Fibroblast of skin of left quadriceps (primary cell): ENCODE data around the gene MSH5.
A peak's percentile ranks its signal among the peaks of the same experiment; 100 is the strongest.
"Not testable (repeated sequence)": the region's sequence is repeated elsewhere in the genome, so short reads cannot be mapped to it uniquely, and the experiment has no call there.

Experiments used
- DNase-seq, 2 experiments: peaks; one replicate each; pipeline ENCODE4 v3.0.0-alpha.2; 2013; ENCODE audit warnings: low read depth in 2 of 2

Gene MSH5

DNA sequence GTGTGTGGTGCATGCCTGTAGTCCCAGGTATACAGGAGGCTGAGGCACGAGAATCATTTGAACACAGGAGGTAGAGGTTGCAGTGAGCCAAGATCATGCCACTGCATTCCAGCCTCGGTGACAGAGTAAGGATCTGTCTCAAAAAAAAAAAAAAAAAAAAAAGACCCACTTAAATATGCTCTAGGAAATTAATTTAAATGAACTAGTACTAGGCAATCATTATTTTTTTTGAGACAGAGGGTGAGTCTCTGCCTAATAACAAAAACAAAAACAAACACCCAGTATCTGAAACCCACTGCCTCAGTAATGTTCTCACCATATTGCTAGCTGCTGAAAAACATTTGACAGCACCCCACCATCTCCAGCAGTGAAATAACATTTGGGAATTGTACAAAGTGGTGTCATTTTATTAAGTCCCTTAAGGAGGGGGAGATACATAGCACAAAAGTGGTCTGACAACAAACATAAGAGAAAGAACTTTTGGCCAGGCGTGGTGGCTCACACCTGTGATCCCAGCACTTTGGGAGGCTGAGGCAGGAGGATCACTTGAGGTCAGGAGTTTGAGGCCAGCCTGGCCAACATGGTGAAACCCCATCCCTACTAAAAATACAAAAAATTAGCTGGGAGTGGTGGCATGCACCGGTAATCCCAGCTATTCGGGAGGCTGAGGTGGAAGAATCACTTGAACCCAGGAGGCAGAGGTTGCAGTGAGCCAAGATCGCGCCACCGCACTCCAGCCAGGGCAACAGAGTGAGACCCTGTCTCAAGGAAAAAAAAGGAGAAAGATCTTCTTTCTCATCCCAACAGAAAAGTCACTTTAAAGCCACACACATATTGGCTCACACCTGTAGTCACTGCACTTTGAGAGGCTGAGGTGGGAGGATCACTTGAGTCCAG lies 61.5 kb downstream of the MSH5 start:
- DNase-seq, result not testable (repeated sequence)

DNA sequence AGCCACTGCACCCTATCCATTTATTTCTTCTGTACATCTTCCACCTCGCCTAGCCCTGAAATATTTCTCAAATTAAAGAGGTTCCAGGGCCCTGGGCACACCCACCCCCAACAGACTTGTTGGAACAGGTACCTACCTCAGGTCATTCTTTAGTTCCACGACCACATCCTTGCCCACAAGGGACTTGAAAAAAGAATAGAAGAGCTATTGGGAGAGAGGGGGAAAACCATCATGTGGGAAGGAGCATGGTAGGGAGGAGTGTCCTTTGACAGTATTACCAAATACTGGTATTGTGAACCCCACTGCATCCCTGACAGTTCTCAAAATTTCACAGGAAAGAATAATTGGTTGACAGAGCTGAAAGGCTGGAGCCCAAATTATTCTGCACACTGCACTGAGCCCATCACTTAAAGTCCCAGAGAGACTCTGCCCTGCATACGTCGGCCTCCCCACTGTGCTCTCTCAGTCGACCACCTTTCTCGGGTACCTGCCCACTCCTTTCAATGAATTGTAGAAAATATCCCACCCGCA lies 66.2 kb downstream of the MSH5 start:
- DNase-seq, result no peak

DNA sequence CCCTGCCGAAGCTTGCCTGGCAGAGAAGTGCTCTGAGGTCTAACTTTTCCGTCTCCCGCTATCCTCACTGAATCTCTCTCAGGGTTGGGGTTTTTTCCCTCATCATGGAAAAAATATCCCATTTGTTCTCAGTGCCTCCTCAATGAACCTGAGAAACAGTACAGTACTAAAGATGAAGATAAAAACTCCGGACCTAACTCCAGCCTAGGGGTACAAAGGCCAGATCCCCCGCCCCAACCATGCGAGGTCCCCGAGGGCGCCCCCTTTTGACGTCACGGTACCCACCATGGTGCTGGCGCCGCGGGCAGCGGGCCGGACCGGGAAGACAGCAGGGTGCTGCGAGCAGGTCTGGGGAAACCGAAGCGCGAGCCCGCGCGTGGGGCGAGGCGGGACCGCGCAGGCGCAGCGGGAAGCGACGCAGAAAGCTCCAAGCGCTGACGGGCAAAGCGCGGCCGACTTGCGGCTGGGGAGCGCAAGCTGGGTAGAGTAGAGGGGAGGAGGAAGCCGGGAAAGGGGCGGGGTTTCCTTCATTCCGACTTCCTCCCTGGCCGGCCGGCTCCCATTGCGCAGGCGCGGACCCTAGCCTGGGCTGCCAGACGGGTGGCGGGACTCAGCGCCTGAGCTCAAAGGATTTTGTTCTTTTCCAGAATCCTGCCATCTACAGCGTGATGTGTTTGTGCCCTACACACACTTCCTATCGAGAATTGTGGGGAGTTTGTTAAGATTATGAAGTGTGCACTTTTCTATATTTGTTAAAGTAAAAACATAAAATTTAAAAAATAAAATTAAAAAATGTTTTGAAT lies 66.9 kb downstream of the MSH5 start, which contains the start of gene LSM2:
Gene LSM2 (minus strand): TSS at position 497 of the 803 bp plus-strand sequence. CDS start 209 bp downstream, at position 288.
- peak; percentile 90 to 91 for DNase-seq

DNA sequence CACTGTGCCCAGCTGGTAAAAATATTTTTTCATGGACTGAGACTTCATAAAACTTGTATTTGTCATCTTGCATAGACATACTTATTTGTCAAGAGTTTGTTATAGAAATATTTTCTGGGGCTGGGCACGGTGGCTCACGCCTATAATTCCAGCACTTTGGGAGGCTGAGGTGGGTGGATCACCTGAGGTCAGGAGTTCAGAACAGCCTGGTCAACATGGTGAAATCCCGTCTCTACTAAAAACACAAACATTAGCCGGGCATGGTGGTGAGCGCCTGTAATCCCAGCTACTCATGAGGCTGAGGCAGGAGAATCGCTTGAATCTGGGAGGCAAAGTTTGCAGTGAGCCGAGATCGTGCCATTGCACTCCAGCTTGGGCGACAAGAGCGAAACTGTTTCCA lies 68.8 kb downstream of the MSH5 start:
- DNase-seq, result not testable (repeated sequence)

DNA sequence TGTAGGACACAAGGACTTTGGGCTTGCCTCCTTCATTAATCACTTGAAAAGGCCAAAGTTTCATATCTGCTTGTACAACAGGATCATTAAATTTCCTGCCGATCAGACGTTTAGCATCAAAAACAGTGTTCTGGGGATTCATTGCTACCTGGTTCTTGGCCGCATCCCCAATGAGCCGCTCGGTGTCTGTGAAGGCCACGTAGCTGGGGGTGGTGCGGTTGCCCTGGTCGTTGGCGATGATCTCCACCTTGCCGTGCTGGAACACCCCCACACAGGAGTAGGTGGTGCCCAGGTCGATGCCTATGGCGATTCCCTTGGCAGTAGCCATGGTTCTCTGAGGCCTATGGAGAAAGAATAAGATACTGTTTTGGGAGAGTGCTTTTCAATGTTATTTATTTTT lies 71.8 kb downstream of the MSH5 start:
- DNase-seq, result no peak
